GM19035 (cell line): ENCODE measurements around the gene FLRT1.

Experiments used
- ATAC-seq: cut with Tn5 transposase; IDR thresholded peaks from one replicate; pipeline ENCODE4 v1.9.1; 2021; ENCODE audit not compliant: unreplicated experiment

The FLRT1 gene

DNA sequence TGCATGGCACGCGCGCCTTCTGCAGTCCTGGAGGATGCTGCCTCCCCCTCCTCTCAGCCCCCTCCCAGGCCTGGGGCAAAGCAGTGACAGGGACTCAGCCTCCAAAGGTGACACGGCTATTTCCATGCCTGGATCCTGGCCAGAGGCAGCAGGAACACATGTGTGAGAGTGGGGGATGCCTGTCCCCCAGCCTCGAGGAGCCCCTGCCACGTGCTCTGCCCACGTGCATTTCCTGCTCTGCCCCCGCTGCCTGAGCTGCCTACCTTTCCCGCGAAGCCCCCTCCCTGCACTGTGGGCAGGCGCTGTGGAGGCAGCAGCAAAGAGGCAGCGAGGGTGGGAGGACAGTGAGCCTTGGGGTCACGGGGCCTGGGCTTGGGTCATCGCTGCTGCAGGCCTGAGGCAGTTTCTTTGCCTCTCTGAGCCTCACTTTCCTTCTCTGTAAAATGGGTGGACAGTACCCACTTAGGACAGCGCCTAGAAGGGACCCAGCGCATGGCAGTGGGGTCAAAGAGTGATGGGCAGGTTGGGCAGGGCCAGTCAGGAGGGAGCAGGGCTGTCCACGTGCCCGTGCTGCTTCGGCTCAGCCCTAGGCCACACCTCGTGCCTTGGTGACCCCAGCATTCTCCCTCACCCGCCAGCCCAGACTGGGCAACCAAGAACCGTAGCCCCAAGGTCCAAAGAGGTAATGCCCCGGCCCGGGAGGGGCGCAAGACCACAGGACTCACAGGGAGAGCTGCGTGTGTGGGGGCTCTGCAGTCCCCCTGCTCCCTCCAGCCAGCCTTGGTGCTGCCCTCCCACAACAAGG, 48.6 kb downstream of the FLRT1 start:
- ATAC-seq = no peak

DNA sequence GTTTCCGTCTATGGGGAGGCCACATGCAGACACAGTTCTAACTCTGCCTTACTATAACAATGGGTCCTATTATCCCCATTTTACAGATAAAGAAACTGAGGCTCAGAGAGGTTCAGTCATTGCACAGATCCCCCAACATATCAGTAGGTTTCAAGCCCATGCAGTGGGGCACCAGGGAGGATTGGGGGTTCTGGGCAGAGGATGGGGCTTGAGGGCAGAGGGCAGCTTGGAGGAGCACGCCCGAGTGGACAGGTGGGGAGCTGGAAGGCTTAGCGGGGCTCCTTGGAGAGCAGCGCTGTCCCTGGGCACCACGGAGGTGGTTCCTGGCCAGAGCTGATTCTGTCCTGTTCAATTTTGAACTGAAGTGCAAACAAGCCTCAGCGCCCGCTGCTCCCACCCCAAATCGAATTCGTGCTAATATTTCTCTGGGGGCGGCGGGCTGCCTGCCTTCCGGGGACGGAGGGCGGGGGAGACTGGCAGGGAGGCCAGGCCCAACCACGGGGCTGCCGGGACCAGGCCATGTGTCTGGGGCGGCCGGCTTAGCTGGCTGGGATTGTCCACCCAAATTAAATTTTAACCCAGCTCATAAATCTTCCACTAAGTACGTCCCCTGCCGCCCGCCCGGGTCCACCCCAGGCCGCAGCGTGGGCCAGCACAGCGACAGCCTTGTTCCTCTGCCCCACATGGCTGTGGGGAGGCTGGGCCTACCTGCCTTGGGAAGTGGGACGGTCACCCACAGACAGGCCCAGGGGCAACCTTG, 49.4 kb downstream of the FLRT1 start:
- no peak for ATAC-seq
